HG02610 (cell line): Measurements from ENCODE around the gene CUX1.

Experiments used
- ATAC-seq: cut with Tn5 transposase; IDR thresholded peaks from one replicate; pipeline ENCODE4 v1.9.1; 2021; ENCODE audit warnings: mild to moderate bottlenecking, moderate library complexity; ENCODE audit not compliant: unreplicated experiment

Gene CUX1

DNA sequence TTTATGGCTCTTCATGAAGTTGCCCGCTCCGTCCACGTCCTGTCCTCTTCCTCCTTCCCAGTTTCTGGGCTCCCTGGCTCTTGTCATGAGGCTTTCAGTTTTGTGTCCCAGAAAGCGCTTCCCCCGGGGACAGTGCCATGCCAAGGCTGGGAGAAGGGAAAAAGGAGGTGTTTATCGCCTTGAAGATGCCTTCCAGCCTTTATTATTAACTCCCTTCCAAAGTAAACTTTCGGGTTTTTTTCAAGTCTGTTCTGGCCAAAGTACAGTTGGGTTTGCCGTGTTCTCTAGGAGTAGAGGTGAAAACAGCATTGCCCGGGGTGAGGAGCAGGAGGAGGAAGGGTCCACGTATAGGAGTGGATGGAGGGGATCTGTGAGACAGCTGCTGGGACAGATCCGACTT lies 117.2 kb downstream of the CUX1 start:
- ATAC-seq, result no peak

DNA sequence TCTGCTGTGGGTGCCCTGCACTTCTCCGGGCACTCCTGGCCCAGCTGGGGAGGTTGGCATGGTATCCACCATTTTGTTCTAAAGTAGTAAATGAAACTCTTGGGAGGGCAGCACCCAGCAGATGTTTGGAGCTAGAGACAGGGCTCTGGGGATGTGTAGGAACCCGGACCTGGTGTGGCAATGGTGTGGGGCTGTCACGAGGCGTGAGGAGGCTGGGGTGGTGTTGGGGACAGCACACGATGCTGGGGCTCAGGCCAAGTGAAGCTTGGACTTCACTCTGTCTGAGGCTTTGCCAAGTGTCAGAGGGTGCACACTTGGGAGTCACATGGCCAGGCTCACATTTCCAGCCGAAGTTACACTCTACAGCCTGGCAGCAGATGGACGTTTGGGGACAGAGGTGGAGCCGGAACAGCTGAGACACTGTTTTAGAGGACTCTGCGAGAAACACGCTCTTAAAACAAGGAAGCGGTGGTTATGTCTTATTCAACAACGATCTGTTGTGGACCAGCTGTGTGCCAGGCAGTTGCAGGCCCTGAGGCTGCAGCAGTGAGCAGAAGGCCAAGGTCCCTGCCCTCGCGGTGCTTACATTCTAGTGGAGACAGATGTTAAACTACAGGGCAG lies 118.2 kb downstream of the CUX1 start:
- ATAC-seq, result no peak

DNA sequence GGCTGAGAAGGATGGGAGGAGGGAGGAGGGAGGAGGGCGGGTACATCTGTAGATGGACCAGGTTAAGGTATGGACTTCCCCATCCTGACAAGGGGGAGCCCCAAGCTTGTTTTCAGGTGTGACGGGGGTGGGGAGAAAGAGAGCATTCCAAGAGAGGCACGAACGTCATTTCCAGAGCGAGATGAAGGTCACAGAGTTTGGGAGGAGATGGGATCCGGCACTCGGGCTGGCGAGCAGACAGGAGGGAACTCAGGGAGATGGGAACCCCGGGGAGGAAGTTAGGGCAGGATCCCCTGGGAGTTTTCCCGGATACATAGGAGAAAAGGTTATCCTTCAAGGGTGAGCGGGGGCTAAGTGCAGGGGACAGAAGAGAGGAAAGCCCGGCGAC lies 118.8 kb downstream of the CUX1 start:
- no peak for ATAC-seq

DNA sequence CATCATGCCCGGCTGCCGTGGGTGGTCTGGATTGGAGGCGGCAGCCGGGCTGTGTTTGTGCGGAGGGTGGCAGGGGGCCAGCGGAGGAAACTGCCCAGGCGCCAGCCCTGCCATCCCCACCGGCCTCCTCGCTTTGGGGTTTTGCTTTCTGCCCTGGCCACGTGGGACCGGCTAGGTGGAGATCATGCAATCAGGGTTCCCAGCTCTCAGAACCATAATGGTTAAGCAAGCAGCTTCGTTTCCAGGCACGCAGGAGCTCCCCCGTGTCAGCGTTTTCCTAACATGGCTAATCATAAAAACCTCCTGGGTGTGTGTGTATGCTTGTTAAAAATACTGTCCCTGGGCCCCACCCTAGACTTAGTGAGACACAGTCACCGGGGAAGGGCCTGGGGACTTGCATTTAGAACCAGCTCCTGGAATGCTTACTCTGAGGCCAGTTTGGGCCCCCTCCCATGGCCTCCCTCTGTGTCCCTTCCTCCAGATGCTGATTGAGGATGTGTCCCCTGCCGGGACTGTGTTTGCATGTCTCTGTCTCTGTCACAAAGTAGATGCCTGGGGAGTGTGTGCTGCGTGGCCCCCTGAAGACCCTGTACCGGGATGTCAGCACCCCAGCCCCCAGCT lies 119.3 kb downstream of the CUX1 start:
- no peak for ATAC-seq

DNA sequence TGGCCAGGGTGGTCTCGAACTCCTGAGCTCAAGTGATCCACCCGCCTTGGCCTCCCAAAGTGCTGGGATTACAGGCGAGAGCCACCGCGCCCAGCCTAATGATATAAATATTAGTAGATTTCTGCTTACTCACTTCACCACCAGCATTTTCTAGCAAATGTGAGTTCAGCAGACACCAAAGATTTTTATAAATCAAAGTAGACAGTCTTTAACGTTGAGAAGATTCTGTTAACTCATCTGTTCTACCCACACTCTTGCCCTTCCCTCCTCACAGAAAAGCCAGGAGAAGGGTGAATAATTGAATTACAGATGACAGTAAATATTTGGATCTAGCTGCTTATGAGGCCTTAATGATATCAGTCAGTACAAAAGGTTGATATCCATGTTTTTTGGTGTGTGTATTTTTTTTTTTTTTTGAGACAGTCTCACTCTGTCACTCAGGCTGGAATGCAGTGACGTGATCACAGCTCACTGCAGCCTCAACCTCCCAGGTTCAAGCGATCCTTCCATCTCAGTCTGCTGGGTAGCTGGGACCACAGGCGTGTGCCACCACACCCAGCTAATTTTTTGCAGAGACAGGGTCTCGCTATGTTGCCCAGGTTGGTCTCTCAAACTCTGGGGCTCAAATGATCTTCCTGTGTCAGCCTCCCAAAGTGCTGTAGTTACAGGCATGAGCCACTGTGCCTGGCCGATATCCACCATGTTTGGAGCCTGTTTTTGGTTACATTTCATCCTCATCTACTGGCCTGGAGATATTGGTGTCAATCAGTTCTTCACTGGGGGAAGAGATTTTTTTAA lies 120.5 kb downstream of the CUX1 start:
- ATAC-seq, result no peak

DNA sequence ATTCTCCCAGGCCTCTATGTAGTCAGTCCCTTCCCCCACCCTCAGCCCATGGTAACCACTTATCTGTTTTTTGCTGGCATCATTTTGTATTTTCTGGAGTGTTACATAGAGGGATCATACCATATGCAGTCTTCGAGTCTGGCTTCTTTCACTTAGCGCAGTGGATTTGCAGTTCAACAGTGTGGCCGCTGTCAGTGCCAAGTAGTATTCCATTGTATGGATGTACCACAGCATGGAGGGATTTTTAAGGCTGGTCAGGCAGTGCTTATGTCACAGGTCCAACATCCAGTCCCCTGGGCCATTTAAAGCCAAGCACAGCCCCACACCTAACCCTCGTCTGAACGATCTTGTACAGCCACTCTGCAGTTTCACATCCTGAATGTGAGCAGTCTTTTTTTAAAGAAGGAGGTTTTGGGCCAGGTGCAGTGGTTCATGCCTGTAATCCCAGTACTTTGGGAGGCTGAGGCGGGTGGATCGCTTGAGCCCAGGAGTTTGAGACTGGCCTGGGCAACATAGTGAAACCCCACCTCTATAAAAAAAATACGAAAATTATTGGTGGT lies 121.8 kb downstream of the CUX1 start:
- ATAC-seq, result peak; percentile 48

DNA sequence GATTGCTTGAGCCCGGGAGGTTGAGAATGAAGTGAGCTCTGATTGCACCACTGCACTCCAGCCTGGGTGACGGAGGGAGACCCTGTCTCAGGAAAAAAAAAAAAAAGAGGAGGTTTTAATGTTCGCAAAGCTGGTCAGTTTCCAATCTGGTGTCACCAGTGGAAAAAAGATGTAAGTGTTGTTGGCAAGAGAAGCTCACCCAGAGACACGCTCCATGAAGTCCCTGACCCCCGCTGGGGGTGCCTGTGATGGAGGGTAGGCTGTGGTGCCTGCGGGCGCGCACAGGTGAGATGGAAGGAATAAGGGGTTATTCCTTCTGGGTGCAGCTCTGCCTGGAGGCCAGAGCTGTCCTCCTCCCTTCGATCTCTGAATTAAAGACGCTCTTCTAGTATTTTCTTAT lies 122.7 kb downstream of the CUX1 start:
- no peak for ATAC-seq

DNA sequence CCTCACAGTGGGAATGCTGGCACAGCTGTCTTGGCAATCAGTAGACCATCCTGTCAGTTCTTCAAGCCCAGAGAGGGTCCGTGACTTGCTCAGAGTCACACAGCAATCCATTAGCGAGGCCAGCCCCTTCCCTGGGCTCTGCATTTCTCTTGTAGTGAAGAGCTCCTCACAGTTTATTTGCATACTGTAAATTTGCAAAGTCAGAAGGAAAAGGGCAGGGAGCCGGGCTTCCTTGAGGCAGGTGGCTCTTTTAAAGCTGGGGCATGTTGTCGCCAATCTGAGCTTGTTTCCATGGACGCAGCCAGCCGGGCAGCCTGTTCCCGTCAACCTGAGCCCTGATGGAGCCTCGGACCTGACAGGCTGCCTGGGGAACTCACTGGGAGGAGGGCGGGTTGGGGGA lies 123.4 kb downstream of the CUX1 start:
- ATAC-seq, result no peak

DNA sequence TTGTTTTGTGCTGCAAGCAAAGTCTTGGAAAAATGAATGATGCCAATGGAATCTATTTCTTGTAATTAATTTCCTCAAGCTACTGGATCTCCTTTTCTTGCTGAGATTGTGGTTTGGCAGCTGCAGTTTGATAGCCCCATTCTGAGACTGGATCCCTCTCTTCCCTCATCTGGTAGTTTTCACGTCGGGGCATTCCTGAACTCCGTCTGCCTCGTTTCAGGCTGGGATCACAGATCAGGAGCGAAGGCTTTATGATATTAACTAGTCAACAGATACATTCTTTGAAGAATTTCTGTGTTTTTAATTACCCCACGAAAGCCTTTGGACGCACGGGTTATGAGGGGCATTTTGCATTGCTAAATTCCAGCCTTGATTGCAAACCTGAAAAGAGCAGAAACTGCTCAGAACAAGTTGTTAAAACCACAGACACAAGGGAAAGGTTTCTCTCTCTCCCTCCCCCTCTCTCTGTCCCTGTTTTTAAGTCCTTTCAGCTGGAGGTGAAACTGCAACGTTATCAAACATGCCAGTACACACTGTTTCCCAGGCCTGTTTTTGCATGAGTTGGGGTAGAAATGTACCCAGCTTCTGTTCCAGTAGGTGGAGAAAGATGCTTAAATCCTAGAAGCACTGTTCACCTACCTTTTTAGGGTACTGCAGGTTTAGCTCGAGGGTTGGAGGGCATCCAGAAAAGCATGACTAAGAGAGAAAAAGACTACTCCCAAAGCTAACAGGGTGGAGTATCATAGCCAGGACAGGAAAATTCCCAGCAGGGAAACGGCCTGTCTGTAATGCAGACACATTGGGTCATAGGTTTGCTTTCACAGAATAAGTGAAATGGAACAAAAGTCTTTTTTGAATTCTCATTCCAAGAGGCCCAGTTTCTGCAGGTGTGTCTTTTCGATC lies 124.3 kb downstream of the CUX1 start:
- ATAC-seq, result no peak

DNA sequence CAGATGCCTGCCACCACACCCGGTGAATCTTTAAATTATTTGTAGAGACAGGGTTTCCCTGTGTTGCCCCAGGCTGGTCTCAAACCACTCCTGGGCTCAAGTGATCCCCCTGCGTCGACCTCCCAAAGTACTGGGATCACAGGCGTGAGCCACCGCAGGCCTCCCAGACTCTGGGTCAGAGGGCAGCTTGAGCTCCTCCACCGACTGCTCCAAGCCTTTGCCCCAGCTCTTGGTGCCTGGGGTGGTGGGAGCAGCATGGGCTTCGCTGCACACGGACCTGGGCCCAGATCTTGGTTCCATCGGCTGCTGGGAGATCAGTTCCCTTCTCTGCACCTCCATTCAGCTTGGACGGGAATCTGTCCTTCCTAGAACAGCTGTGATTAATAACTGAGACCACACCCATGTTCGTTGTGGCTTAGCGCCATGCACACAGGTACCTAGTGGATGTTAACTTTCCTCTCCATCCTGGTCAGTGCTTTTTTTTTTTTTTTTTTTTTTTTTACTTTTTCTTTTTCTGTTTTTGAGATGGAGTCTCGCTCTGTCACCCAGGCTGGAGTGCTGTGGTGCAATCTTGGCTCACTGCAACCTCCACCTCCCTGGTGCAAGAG lies 125.3 kb downstream of the CUX1 start:
- no peak for ATAC-seq

DNA sequence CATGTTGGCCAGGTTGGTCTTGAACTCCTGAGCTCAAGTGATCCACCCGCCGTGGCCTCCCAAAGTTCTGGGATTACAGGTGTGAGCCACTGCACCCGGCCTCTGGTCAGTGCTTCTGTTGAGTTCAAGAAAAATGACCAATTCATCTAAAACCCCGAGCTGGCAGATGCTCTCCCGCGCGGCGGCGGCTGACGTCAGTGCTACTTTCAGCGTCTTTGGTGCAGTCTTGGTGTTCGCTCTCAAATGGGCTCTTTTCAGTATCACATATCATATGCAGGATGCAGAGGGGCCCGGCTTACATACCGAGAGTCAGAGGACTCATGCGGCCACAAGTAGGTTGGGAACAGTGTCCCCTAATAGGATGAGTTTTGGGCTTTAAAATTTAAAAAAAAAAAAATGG lies 125.9 kb downstream of the CUX1 start:
- ATAC-seq, result no peak

DNA sequence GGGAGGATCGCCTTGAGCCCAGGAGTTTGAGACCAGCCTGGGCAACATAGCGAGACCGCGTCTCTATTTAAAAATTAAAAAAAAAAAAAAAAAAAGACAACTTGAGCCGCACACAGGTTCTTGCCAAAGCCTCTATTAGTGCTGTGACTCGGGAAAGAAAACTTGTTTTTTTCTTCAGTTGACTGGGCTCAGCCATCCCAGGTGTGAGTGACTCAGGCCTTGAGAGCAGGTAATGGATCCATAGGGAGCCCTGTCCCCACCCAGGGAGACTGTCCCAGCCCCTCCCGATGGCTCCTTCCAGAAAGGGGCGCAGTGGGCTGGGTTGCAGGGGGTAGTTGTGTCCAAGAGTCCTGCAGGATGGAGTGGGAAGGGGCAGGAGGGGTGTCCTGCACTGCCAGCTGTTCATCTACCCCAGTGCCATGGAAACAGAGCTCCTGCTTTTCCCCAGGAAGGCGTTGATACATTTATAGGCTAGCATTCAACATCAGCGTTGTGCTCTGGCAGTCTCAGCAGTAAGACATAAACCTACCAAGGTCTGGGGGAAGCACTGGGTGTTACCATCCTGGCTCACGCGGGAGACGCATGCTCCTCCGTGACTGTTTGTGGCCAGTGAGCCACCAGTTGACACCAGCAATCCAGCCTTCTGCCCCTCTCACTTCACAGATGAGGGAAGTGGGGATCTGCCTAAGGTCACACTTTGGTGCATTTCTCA lies 126.6 kb downstream of the CUX1 start:
- ATAC-seq, result no peak

DNA sequence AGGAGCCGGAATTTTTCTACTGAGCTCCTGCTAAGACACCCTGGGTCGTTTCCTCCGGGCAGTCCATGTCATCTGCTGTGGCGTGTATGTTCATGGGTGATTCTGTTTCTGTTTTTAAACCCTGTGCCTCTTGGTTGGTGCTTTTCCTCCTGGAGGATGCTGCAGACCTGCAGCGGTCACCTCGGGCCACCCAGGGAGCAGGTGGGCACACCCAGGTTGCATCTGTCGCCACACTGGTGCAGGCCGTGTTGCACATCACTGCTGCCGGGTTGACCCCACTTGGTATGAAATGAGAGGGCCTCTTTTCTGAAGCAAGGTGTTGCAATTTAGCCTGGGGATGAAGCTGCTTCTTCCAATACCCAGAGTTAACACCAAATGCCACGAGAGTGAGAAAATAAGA lies 127.2 kb downstream of the CUX1 start:
- no peak for ATAC-seq

DNA sequence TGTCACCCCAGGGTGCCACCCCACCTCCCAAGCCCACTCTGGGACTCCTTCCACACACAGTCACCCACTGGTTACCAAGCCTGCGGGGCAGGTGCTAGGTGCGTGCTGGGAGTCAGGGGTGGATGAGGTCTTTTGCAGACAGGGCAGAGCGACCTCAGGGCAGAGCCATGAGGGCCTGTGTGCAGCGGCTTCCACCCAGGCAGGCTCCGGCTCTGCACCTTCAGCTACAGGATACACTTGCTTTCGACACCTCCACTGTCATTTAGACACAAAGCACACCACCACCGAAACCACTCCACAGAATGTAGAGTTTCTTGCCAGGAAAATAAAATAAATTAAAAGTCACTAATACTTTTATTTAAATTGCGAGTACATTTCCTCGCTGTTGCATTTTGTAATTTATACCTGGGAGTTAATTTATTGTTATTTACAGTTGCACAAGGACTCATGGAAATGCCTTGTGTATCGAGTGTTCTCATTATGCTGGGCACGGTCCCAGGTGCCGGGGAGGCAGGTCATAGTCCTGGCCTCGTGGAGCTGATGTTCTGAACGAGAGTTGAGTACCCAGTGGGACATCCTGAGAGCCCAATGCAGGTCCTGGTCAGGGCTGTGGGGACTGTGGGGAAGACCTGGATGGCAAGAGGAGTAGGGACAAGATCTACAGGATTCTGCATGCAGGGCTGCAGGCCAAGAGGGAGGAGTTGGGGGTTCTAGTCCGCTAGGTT lies 127.8 kb downstream of the CUX1 start:
- ATAC-seq, result no peak

DNA sequence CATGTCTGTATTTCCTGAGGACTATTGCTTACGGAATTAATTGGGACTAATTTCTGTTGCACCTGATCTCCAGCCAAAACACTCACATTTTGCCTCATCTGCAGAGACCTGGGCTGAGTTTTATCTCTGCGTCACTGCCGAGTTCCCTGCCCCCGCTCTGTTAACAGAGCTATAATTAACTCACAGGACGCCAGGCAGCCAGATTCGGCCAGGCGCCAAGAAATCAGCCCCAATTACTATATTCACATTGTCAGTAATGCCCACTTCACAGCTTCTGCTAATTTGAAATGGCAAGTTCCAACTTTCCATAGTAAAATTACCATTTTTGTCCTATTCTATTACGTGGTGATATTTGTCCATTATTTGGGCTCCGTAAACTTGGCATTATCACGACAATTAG lies 130.5 kb downstream of the CUX1 start:
- no peak for ATAC-seq

DNA sequence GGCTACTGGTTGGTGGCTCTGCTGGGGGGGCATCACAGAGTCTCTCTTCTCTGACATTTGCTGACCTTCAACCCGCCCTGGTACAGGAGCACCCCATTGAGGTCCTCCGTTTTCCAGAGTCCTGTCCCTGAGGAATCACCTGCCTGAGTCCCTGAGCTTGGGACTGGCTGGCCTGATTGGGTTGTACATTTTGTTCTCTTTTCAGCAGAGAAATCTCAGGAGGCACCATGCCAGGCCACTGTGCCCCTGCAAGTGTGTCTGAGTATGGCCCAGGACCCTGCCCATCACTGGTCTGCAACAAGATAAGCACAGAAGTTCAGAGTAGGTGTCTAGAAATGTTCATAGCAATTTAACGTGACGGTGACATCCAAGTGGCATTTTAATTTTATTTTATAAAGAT lies 131.2 kb downstream of the CUX1 start:
- no peak for ATAC-seq

DNA sequence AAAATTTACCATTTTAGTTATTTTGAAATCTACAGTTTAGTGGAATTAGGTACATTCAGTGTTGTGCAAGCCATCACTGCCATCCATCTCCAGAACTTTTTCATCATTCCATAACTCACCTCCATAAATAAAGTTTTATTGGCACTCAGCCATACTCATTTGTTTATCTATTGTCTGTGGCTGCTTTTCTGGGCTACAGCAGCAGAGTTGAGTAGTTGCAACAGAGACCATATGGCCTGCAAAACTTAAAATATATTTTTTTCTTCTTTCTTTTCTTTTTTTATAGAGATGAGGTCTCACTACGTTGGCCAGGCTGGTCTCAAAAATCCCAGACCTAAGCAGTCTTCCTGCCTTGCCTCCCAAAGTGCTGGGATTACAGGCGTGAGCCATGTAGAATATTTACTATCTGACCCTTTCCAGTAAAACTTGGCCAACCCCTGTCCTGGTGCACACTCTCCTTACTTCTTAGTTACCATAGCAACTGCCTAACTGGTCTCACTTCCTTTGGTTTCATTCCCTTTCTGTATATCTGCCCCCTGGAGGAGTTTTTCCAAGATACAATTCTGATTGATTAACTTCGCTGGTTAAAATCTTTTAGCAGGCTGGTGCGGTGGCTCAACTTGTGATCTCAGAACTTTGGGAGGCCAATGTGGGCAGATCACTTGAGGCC lies 133.2 kb downstream of the CUX1 start:
- no peak for ATAC-seq

DNA sequence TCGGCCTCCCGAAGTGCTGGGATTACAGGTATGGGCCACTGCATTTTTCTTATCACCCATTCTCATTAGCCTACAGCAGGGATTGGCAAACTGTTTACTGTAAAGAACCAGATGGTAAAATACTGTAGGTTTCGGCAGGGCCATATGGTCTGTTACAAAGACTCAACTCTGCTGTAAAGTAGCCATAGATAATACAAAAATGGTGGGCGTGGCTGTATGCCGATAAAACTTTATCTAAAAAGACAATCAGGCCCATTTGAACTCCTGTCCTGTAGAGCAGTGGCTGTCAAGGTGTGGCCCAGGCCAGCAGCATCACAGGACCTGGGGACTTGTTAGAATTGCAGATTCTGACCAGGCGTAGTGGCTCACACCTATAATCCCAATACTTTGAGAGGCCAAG lies 134.3 kb downstream of the CUX1 start:
- ATAC-seq, result no peak
